ENCODE measurements around the gene ZFAND5. TPM values are rescaled to one million over a fixed set of nuclear protein-coding genes. Genes with fewer than 3 reads are reported as not detected.

ZFAND5 gene
- total and polyA plus RNA-seq, 2 experiments from 2014 or later: 138 to 216 TPM

DNA sequence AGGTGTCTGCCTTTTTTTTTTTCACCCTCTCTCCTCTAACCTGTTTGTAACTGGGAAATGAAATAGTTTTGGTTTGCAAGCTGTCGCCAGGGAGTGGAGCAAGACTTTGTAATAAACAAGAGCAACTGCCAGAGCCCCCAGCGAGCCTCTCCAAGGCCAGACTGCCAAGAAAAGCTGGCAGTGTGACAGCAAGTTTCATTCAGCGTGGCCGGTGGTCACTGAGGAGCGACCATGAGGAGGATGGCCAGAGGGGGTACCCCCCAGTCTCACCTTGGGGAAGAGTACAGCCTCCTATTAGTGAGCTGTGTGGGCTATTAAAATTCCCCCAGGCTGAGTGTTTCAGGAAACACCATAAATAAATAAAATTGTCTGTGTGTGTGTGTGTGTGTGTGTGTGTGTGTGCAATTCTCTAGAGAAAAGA is 49.9 kb downstream of the ZFAND5 start:
- Histone ChIP-seq H3K27ac (ENCODE audit: low read depth) (no peak overlapping the region), H3K9me2 (ENCODE audit: insufficient read depth) (no peaks in the 10 kb centered on the region), H3K4me1 (ENCODE audit: insufficient read depth) (peaks cover 21% of the 10 kb centered on the region), H3K27me3 (ENCODE audit: insufficient read depth) (no peaks in the 10 kb centered on the region), H3K4me3 (no peak overlapping the region), H3F3A (replicated peaks; ENCODE audit: low read depth) (no peaks in the 10 kb centered on the region), H4K20me1 (replicated peaks; ENCODE audit: insufficient read depth) (no peaks in the 10 kb centered on the region), H2AFZ (peak overlapping the region; percentile 95), H3K4me2 (no peak overlapping the region), H3K79me2 (replicated peaks; ENCODE audit: insufficient read depth) (no peaks in the 10 kb centered on the region), H3K36me3 (ENCODE audit: insufficient read depth) (no peaks in the 10 kb centered on the region)
- ATAC-seq: peak; percentile 28; the same call in 2 of the 3 replicates
- H3K4me1 Mint-ChIP-seq: peaks cover 24% of the 10 kb centered on the region
- TF ChIP-seq, protein P1, sequence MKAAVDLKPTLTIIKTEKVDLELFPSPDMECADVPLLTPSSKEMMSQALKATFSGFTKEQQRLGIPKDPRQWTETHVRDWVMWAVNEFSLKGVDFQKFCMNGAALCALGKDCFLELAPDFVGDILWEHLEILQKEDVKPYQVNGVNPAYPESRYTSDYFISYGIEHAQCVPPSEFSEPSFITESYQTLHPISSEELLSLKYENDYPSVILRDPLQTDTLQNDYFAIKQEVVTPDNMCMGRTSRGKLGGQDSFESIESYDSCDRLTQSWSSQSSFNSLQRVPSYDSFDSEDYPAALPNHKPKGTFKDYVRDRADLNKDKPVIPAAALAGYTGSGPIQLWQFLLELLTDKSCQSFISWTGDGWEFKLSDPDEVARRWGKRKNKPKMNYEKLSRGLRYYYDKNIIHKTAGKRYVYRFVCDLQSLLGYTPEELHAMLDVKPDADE (IDR thresholded peaks at IDR 0.05): no peak
- TF ChIP-seq POLR2AphosphoS5 (IDR thresholded peaks at IDR 0.05; ENCODE audit: low read depth) (no peak), NANOG (IDR thresholded peaks at IDR 0.05; ENCODE audit: borderline replicate concordance) (no peak), CREB1 (CRISPR knock-in tag; IDR thresholded peaks at IDR 0.05; ENCODE audit: low read depth) (no peak), EZH2phosphoT487 (IDR thresholded peaks at IDR 0.05; ENCODE audit: unreplicated experiment) (no peak), ZNF331 (CRISPR knock-in tag; IDR thresholded peaks at IDR 0.05; ENCODE audit: low read depth) (no peak), EZH2 (IDR thresholded peaks at IDR 0.05; ENCODE audit: low read depth, unreplicated experiment) (no peak), ZNF114 (CRISPR knock-in tag; IDR thresholded peaks at IDR 0.05) (no peak), STAT1 (IDR thresholded peaks at IDR 0.05; ENCODE audit: unreplicated experiment) (no peak), JUNB (IDR thresholded peaks at IDR 0.05; ENCODE audit: unreplicated experiment) (no peak)
- TF ChIP-seq, protein P2, sequence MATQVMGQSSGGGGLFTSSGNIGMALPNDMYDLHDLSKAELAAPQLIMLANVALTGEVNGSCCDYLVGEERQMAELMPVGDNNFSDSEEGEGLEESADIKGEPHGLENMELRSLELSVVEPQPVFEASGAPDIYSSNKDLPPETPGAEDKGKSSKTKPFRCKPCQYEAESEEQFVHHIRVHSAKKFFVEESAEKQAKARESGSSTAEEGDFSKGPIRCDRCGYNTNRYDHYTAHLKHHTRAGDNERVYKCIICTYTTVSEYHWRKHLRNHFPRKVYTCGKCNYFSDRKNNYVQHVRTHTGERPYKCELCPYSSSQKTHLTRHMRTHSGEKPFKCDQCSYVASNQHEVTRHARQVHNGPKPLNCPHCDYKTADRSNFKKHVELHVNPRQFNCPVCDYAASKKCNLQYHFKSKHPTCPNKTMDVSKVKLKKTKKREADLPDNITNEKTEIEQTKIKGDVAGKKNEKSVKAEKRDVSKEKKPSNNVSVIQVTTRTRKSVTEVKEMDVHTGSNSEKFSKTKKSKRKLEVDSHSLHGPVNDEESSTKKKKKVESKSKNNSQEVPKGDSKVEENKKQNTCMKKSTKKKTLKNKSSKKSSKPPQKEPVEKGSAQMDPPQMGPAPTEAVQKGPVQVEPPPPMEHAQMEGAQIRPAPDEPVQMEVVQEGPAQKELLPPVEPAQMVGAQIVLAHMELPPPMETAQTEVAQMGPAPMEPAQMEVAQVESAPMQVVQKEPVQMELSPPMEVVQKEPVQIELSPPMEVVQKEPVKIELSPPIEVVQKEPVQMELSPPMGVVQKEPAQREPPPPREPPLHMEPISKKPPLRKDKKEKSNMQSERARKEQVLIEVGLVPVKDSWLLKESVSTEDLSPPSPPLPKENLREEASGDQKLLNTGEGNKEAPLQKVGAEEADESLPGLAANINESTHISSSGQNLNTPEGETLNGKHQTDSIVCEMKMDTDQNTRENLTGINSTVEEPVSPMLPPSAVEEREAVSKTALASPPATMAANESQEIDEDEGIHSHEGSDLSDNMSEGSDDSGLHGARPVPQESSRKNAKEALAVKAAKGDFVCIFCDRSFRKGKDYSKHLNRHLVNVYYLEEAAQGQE (IDR thresholded peaks at IDR 0.05; ENCODE audit: unreplicated experiment): no peak
- TF ChIP-seq, protein P3, sequence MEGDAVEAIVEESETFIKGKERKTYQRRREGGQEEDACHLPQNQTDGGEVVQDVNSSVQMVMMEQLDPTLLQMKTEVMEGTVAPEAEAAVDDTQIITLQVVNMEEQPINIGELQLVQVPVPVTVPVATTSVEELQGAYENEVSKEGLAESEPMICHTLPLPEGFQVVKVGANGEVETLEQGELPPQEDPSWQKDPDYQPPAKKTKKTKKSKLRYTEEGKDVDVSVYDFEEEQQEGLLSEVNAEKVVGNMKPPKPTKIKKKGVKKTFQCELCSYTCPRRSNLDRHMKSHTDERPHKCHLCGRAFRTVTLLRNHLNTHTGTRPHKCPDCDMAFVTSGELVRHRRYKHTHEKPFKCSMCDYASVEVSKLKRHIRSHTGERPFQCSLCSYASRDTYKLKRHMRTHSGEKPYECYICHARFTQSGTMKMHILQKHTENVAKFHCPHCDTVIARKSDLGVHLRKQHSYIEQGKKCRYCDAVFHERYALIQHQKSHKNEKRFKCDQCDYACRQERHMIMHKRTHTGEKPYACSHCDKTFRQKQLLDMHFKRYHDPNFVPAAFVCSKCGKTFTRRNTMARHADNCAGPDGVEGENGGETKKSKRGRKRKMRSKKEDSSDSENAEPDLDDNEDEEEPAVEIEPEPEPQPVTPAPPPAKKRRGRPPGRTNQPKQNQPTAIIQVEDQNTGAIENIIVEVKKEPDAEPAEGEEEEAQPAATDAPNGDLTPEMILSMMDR (conservative IDR thresholded peaks at IDR 0.05; ENCODE audit: low read depth in 2 of 2): no peak
- TF ChIP-seq, protein P4, sequence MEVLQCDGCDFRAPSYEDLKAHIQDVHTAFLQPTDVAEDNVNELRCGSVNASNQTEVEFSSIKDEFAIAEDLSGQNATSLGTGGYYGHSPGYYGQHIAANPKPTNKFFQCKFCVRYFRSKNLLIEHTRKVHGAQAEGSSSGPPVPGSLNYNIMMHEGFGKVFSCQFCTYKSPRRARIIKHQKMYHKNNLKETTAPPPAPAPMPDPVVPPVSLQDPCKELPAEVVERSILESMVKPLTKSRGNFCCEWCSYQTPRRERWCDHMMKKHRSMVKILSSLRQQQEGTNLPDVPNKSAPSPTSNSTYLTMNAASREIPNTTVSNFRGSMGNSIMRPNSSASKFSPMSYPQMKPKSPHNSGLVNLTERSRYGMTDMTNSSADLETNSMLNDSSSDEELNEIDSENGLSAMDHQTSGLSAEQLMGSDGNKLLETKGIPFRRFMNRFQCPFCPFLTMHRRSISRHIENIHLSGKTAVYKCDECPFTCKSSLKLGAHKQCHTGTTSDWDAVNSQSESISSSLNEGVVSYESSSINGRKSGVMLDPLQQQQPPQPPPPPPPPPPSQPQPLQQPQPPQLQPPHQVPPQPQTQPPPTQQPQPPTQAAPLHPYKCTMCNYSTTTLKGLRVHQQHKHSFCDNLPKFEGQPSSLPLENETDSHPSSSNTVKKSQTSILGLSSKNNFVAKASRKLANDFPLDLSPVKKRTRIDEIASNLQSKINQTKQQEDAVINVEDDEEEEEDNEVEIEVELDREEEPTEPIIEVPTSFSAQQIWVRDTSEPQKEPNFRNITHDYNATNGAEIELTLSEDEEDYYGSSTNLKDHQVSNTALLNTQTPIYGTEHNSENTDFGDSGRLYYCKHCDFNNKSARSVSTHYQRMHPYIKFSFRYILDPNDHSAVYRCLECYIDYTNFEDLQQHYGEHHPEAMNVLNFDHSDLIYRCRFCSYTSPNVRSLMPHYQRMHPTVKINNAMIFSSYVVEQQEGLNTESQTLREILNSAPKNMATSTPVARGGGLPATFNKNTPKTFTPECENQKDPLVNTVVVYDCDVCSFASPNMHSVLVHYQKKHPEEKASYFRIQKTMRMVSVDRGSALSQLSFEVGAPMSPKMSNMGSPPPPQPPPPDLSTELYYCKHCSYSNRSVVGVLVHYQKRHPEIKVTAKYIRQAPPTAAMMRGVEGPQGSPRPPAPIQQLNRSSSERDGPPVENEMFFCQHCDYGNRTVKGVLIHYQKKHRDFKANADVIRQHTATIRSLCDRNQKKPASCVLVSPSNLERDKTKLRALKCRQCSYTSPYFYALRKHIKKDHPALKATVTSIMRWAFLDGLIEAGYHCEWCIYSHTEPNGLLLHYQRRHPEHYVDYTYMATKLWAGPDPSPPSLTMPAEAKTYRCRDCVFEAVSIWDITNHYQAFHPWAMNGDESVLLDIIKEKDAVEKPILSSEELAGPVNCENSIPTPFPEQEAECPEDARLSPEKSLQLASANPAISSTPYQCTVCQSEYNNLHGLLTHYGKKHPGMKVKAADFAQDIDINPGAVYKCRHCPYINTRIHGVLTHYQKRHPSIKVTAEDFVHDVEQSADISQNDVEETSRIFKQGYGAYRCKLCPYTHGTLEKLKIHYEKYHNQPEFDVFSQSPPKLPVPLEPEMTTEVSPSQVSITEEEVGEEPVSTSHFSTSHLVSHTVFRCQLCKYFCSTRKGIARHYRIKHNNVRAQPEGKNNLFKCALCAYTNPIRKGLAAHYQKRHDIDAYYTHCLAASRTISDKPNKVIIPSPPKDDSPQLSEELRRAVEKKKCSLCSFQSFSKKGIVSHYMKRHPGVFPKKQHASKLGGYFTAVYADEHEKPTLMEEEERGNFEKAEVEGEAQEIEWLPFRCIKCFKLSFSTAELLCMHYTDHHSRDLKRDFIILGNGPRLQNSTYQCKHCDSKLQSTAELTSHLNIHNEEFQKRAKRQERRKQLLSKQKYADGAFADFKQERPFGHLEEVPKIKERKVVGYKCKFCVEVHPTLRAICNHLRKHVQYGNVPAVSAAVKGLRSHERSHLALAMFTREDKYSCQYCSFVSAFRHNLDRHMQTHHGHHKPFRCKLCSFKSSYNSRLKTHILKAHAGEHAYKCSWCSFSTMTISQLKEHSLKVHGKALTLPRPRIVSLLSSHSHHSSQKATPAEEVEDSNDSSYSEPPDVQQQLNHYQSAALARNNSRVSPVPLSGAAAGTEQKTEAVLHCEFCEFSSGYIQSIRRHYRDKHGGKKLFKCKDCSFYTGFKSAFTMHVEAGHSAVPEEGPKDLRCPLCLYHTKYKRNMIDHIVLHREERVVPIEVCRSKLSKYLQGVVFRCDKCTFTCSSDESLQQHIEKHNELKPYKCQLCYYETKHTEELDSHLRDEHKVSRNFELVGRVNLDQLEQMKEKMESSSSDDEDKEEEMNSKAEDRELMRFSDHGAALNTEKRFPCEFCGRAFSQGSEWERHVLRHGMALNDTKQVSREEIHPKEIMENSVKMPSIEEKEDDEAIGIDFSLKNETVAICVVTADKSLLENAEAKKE (CRISPR knock-in tag; IDR thresholded peaks at IDR 0.05): no peak
- H3K27ac Mint-ChIP-seq: no peak overlapping the region; the same call in 1 of the 2 replicates
- no peaks in the 10 kb centered on the region; the same call in 2 of the 3 replicates for H3K36me3 Mint-ChIP-seq (ENCODE audit: low read depth)
- H3K27me3 Mint-ChIP-seq (ENCODE audit: insufficient read depth, low read depth, poor library complexity): no peaks in the 10 kb centered on the region
- H3K4me3 Mint-ChIP-seq: no peak overlapping the region
- no peaks in the 10 kb centered on the region for H3K9me3 Mint-ChIP-seq
- DNase-seq (ENCODE audit: low spot score): no peak
